MM.1S (cell line): ENCODE measurements around the gene TMEM114.

Experiments used
- CTCF ChIP-seq: fragments of 300-600 bp; sonication (generic); IDR thresholded peaks from 2 replicates; pipeline ENCODE4 v1.5.1; 2016; ENCODE audit warnings: antibody characterized with exemption, low read length, mixed read lengths
- EZH2 ChIP-seq: fragments of 300-600 bp; sonication (generic); optimal IDR thresholded peaks from 2 replicates; pipeline ENCODE3; 2017; ENCODE audit warnings: low read depth, mild to moderate bottlenecking, antibody characterized with exemption, low read length, mixed read lengths

GRCh38 chr16:8594149-8594666 lies 3.9 kb upstream of the TMEM114 start:
- TF ChIP-seq CTCF (no peak), EZH2 (no peak)
